ENCODE results near the gene RYK.

RYK gene

GRCh38 chr3:134198414-134198813 is 52.2 kb downstream of the RYK start:
- no peak overlapping the region for H3K4me3 ChIP-seq (ENCODE audit: low read depth in 1 of 2, low read length in 1 of 2)
- TF ChIP-seq, protein P1, sequence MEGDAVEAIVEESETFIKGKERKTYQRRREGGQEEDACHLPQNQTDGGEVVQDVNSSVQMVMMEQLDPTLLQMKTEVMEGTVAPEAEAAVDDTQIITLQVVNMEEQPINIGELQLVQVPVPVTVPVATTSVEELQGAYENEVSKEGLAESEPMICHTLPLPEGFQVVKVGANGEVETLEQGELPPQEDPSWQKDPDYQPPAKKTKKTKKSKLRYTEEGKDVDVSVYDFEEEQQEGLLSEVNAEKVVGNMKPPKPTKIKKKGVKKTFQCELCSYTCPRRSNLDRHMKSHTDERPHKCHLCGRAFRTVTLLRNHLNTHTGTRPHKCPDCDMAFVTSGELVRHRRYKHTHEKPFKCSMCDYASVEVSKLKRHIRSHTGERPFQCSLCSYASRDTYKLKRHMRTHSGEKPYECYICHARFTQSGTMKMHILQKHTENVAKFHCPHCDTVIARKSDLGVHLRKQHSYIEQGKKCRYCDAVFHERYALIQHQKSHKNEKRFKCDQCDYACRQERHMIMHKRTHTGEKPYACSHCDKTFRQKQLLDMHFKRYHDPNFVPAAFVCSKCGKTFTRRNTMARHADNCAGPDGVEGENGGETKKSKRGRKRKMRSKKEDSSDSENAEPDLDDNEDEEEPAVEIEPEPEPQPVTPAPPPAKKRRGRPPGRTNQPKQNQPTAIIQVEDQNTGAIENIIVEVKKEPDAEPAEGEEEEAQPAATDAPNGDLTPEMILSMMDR (IDR thresholded peaks at IDR 0.05): no peak
- peaks cover 25% of the 10 kb centered on the region for H3K36me3 ChIP-seq
- no peak overlapping the region for H3K27ac ChIP-seq
- H3K4me1 ChIP-seq (ENCODE audit: control insufficient read depth in 1 of 2, insufficient read depth in 1 of 2, low read depth in 1 of 2, low read length in 1 of 2): no peaks in the 10 kb centered on the region
- no peaks in the 10 kb centered on the region for H3K27me3 ChIP-seq
- H3K9me3 ChIP-seq: no peaks in the 10 kb centered on the region

DNA sequence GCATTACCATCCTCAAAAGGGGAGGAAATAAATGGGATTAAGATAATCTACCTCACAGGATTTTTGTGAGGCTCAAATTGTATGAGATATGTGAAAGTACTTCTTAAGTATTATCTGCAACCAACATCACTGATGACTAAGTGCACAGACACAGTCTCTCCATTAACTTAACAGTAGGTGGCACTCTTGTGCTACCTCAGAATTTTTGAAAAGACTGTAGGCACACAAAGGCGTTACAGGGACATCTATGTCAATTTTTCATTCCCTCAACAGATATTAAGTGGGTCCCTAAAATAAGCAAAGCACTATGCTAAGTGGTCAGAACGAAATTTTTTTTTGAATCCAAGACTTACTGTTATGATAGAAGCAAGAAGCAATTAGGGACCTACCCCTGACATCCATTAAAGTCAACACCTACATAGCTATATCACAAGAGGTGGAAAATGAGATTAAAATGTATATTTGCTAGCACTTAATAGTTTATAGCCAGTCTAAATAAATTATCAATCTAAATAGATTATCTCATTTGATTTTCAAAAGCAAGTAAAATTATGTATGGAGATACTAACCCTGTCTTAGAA is 52.9 kb downstream of the RYK start:
- Histone ChIP-seq H3K27ac (no peak overlapping the region), H3K27me3 (no peaks in the 10 kb centered on the region), H3K36me3 (peaks cover 25% of the 10 kb centered on the region), H3K9me3 (no peaks in the 10 kb centered on the region), H3K4me3 (ENCODE audit: low read depth in 1 of 2, low read length in 1 of 2) (no peak overlapping the region), H3K4me1 (ENCODE audit: control insufficient read depth in 1 of 2, insufficient read depth in 1 of 2, low read depth in 1 of 2, low read length in 1 of 2) (no peaks in the 10 kb centered on the region)
- TF ChIP-seq, protein P1 (IDR thresholded peaks at IDR 0.05): no peak

GRCh38 chr3:134194247-134194646 is 56.4 kb downstream of the RYK start:
- H3K4me3 ChIP-seq (ENCODE audit: low read depth in 1 of 2, low read length in 1 of 2): no peak overlapping the region
- H3K4me1 ChIP-seq (ENCODE audit: control insufficient read depth in 1 of 2, insufficient read depth in 1 of 2, low read depth in 1 of 2, low read length in 1 of 2): no peaks in the 10 kb centered on the region
- no peaks in the 10 kb centered on the region for H3K9me3 ChIP-seq
- TF ChIP-seq, protein P1 (IDR thresholded peaks at IDR 0.05): no peak
- no peak overlapping the region for H3K27ac ChIP-seq
- H3K27me3 ChIP-seq: no peaks in the 10 kb centered on the region
- peaks cover 19% of the 10 kb centered on the region for H3K36me3 ChIP-seq

- TF ChIP-seq, protein P1 (IDR thresholded peaks at IDR 0.05): no peak
- Histone ChIP-seq H3K4me1 (ENCODE audit: control insufficient read depth in 1 of 2, insufficient read depth in 1 of 2, low read depth in 1 of 2, low read length in 1 of 2) (no peaks in the 10 kb centered on the region), H3K27ac (no peak overlapping the region), H3K9me3 (no peaks in the 10 kb centered on the region), H3K36me3 (peaks cover 33% of the 10 kb centered on the region), H3K4me3 (ENCODE audit: low read depth in 1 of 2, low read length in 1 of 2) (no peak overlapping the region), H3K27me3 (no peaks in the 10 kb centered on the region)
Observed at GRCh38 chr3:134190250-134190649, 60.4 kb downstream of the RYK start.

DNA sequence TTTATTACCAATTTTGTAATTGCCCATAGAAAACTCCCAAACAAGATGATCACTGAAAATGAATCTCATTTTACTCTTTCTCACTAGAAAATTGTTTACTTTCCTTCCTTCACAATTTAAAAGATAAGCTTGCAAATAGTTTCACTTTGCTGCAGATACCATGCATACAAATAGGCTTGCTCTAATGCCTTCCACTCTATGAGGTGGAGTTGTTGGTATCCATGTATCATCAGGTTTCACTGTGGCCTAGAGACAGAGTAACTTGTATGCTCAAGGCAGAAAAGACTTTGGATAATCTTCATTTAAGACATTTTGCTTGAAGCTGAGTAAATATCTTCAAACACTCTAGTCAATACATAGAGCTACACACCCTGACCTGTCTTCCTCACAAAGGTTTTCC is 60.8 kb downstream of the RYK start:
- Histone ChIP-seq H3K27me3 (no peaks in the 10 kb centered on the region), H3K27ac (no peak overlapping the region), H3K4me1 (ENCODE audit: control insufficient read depth in 1 of 2, insufficient read depth in 1 of 2, low read depth in 1 of 2, low read length in 1 of 2) (no peaks in the 10 kb centered on the region), H3K4me3 (ENCODE audit: low read depth in 1 of 2, low read length in 1 of 2) (no peak overlapping the region), H3K9me3 (no peaks in the 10 kb centered on the region), H3K36me3 (peaks cover 33% of the 10 kb centered on the region)
- TF ChIP-seq, protein P1 (IDR thresholded peaks at IDR 0.05): no peak

- no peak overlapping the region for H3K27ac ChIP-seq
- no peaks in the 10 kb centered on the region for H3K27me3 ChIP-seq
Observed at GRCh38 chr3:134186391-134186790, 64.3 kb downstream of the RYK start.

More at GRCh38 chr3:134186391-134186790, 64.3 kb downstream of the RYK start:
- Histone ChIP-seq H3K36me3 (peaks cover 36% of the 10 kb centered on the region), H3K4me1 (ENCODE audit: control insufficient read depth in 1 of 2, insufficient read depth in 1 of 2, low read depth in 1 of 2, low read length in 1 of 2) (no peaks in the 10 kb centered on the region), H3K9me3 (no peaks in the 10 kb centered on the region), H3K4me3 (ENCODE audit: low read depth in 1 of 2, low read length in 1 of 2) (no peak overlapping the region)
- TF ChIP-seq, protein P1 (IDR thresholded peaks at IDR 0.05): no peak

All from neutrophil (primary cell).